HuH-7.5 (cell line): Measurements from ENCODE around the gene PPARG.
"Not testable (repeated sequence)": the region's sequence is repeated elsewhere in the genome, so short reads cannot be mapped to it uniquely, and the experiment has no call there.

Experiments
- DNase-seq: peaks from one replicate; pipeline ENCODE4 v3.0.0; 2011; ENCODE audit warnings: low spot score

The PPARG gene

GRCh38 chr3:12462159-12462947 is 173.5 kb downstream of the PPARG start:
- no peak for DNase-seq

GRCh38 chr3:12463686-12464085 is 174.8 kb downstream of the PPARG start:
- DNase-seq, result no peak

GRCh38 chr3:12464181-12464580 is 175.3 kb downstream of the PPARG start:
- DNase-seq, result no peak

GRCh38 chr3:12465151-12465835 is 176.4 kb downstream of the PPARG start:
- no peak for DNase-seq

- DNase-seq, result no peak
Observed at GRCh38 chr3:12465836-12466225, 177.0 kb downstream of the PPARG start.

- DNase-seq, result no peak
Observed at GRCh38 chr3:12467746-12468145, 178.9 kb downstream of the PPARG start.

- no peak for DNase-seq
Observed at GRCh38 chr3:12468276-12468675, 179.4 kb downstream of the PPARG start.

- no peak for DNase-seq
Observed at GRCh38 chr3:12468757-12469156, 179.9 kb downstream of the PPARG start.

- not testable (repeated sequence) for DNase-seq
Observed at GRCh38 chr3:12469222-12469621, 180.4 kb downstream of the PPARG start.

GRCh38 chr3:12470111-12470510 is 181.2 kb downstream of the PPARG start:
- no peak for DNase-seq

- DNase-seq, result no peak
Observed at GRCh38 chr3:12470680-12471079, 181.8 kb downstream of the PPARG start.

GRCh38 chr3:12471241-12471640 is 182.4 kb downstream of the PPARG start:
- no peak for DNase-seq

- no peak for DNase-seq
Observed at GRCh38 chr3:12472000-12472610, 183.2 kb downstream of the PPARG start.

GRCh38 chr3:12472796-12473195 is 183.9 kb downstream of the PPARG start:
- DNase-seq, result no peak

- no peak for DNase-seq
Observed at GRCh38 chr3:12473511-12473910, 184.6 kb downstream of the PPARG start.

- no peak for DNase-seq
Observed at GRCh38 chr3:12476238-12476897, 187.5 kb downstream of the PPARG start.

GRCh38 chr3:12477256-12477655 is 188.4 kb downstream of the PPARG start:
- DNase-seq, result no peak

GRCh38 chr3:12478326-12478725 is 189.5 kb downstream of the PPARG start:
- no peak for DNase-seq

GRCh38 chr3:12479198-12479597 is 190.3 kb downstream of the PPARG start:
- DNase-seq, result not testable (repeated sequence)

- peak; percentile 92 for DNase-seq
Observed at GRCh38 chr3:12479919-12480427, 191.1 kb downstream of the PPARG start.

GRCh38 chr3:12483410-12483809 is 194.5 kb downstream of the PPARG start:
- DNase-seq, result no peak

GRCh38 chr3:12483872-12484197 is 195.0 kb downstream of the PPARG start:
- DNase-seq, result peak; percentile 35
